ENCODE measurements around the gene LMX1B. TPM values are rescaled to one million over a fixed set of nuclear protein-coding genes. Genes with fewer than 3 reads are reported as not detected.
A peak's percentile ranks its signal among the peaks of the same experiment; 100 is the strongest.
"Not testable (repeated sequence)": the region's sequence is repeated elsewhere in the genome, so short reads cannot be mapped to it uniquely, and the experiment has no call there.

LMX1B gene
- total RNA-seq, 1 donor from 2014 or later, result 0.21 TPM

- DNase-seq (peak; percentile 6), ATAC-seq (no peak)
- H3K4me3 ChIP-seq, result no peak overlapping the region
- intact Hi-C loops (cut with DNase I), result loop anchor here (5.0 kb wide), 1 partner anchor 74 kb away; no protein-coding TSS in a partner anchor
- peaks cover 31% of the 10 kb centered on the region for H3K27me3 ChIP-seq (ENCODE audit: low read depth)
- no peak overlapping the region for H3K27ac ChIP-seq
- no peaks in the 10 kb centered on the region for H3K9me3 ChIP-seq
- H3K4me1 ChIP-seq, result peaks cover 14% of the 10 kb centered on the region
- no peak for TF ChIP-seq CTCF (IDR thresholded peaks at IDR 0.05)
- no peaks in the 10 kb centered on the region for H3K36me3 ChIP-seq
Observed at GRCh38 chr9:126708178-126708577, 94.5 kb downstream of the LMX1B start.

- no peak for TF ChIP-seq CTCF (IDR thresholded peaks at IDR 0.05)
- Histone ChIP-seq H3K4me1 (peaks cover 14% of the 10 kb centered on the region), H3K27ac (no peak overlapping the region), H3K9me3 (no peaks in the 10 kb centered on the region), H3K27me3 (ENCODE audit: low read depth) (peaks cover 21% of the 10 kb centered on the region), H3K36me3 (no peaks in the 10 kb centered on the region), H3K4me3 (no peak overlapping the region)
- intact Hi-C loops (cut with DNase I), result loop anchor here (5.0 kb wide), 1 partner anchor 73 kb away; no protein-coding TSS in a partner anchor
- no peak for DNase-seq
- ATAC-seq, result no peak
Observed at GRCh38 chr9:126709241-126709640, 95.5 kb downstream of the LMX1B start.

- peaks cover 4% of the 10 kb centered on the region for H3K27me3 ChIP-seq (ENCODE audit: low read depth)
- no peaks in the 10 kb centered on the region for H3K36me3 ChIP-seq
- ATAC-seq (no peak), DNase-seq (no peak)
- H3K9me3 ChIP-seq, result no peaks in the 10 kb centered on the region
- H3K4me3 ChIP-seq, result no peak overlapping the region
- intact Hi-C loops (cut with DNase I), result no loop called here
- peaks cover 14% of the 10 kb centered on the region for H3K4me1 ChIP-seq
- no peak overlapping the region for H3K27ac ChIP-seq
- no peak for TF ChIP-seq CTCF (IDR thresholded peaks at IDR 0.05)
Observed at GRCh38 chr9:126715382-126715781, 101.7 kb downstream of the LMX1B start.

- H3K27me3 ChIP-seq (ENCODE audit: low read depth); H3K9me3 ChIP-seq; ATAC-seq; DNase-seq; H3K4me3 ChIP-seq; H3K27ac ChIP-seq; intact Hi-C loops (cut with DNase I); H3K36me3 ChIP-seq: not testable (repeated sequence)
- peaks cover 32% of the 10 kb centered on the region for H3K4me1 ChIP-seq
Observed at GRCh38 chr9:126717441-126717840, 103.7 kb downstream of the LMX1B start.

DNA sequence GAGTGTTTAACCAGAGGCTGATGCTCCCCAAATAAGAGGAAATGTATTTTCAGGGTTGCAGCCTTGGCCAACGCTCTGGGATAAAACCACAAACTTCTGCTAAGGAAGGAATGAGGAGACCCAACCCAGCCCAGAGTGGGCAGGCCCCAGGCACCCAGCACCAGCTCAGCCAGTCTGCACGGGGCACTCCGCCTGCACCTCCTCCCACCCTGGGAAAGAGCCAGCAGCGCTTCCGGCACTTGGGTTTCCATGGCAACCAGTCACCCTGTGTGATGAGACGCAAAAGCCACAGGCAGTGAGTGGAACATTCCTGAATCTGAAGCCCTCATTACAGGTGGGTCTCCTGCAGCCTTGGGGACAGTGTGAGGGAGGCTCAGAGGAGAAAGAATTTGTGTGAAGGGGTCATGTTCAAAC lies 105.9 kb downstream of the LMX1B start:
- intact Hi-C loops (cut with DNase I), result no loop called here
- ATAC-seq, result peak; percentile 66 to 87

GRCh38 chr9:126720036-126720435 lies 106.3 kb downstream of the LMX1B start:
- no peaks in the 10 kb centered on the region for H3K36me3 ChIP-seq
- H3K4me3 ChIP-seq, result no peak overlapping the region
- no peak for TF ChIP-seq CTCF (IDR thresholded peaks at IDR 0.05)
- peaks cover 21% of the 10 kb centered on the region for H3K27me3 ChIP-seq (ENCODE audit: low read depth)
- ATAC-seq (no peak), DNase-seq (no peak)
- peak overlapping the region; percentile 65 for H3K27ac ChIP-seq
- H3K4me1 ChIP-seq, result peaks cover 38% of the 10 kb centered on the region
- intact Hi-C loops (cut with DNase I), result no loop called here
- H3K9me3 ChIP-seq, result no peaks in the 10 kb centered on the region

More for the DNA sequence above, 105.9 kb downstream of the LMX1B start:
- Histone ChIP-seq H3K4me3 (no peak overlapping the region), H3K9me3 (no peaks in the 10 kb centered on the region), H3K27ac (peak overlapping the region; percentile 65), H3K36me3 (no peaks in the 10 kb centered on the region), H3K27me3 (ENCODE audit: low read depth) (peaks cover 21% of the 10 kb centered on the region), H3K4me1 (peaks cover 38% of the 10 kb centered on the region)
- DNase-seq, result peak; percentile 92
- no peak for TF ChIP-seq CTCF (IDR thresholded peaks at IDR 0.05)
